ENCODE measurements around the gene ANXA2R. TPM values are rescaled to one million over a fixed set of nuclear protein-coding genes. Genes with fewer than 3 reads are reported as not detected.
"Not testable (repeated sequence)": the region's sequence is repeated elsewhere in the genome, so short reads cannot be mapped to it uniquely, and the experiment has no call there.

Gene ANXA2R
- total RNA-seq (2021; ENCODE audit: unreplicated experiment) (6.2 TPM), Bru-seq, nascent RNA (percentile 83 among the genes with signal in this experiment), BruChase-seq, experiment 1, labeled RNA remaining after a 2-hour chase (percentile 80 among the genes with signal in this experiment), BruChase-seq, experiment 2, labeled RNA remaining after a 6-hour chase (percentile 72 among the genes with signal in this experiment)
- polyA plus RNA-seq (2012; ENCODE audit: insufficient read length) = 4.0 TPM
- long read RNA-seq, transcript ANXA2R-202 (1 exons, 1,265 nt) = major isoform, 10 of 10 reads
- long read RNA-seq, partial matches to known transcripts = 0 of 10 reads
- long read RNA-seq, other reads (novel, unspliced or antisense) = 0 of 10 reads

GRCh38 chr5:43040287-43041098 lies at the start of gene ANXA2R:
TSS of gene ANXA2R (minus strand) at chr5:43040319. CDS start at chr5:43040046, 273 bp downstream.
- ATAC-seq (peak; percentile 61), DNase-seq (ENCODE audit: low read depth, low spot score) (peak; percentile 98)
- H3K27ac ChIP-seq (ENCODE audit: low read length) = peak within 1 kb of the TSS; percentile 99
- 0 out of 2 replicates have a peak, but pooled peaks cover 2% of the 10 kb centered on the region for H3K36me3 ChIP-seq (ENCODE audit: control insufficient read depth, insufficient read depth, low read length)
- no peaks in the 10 kb centered on the region for H3K9me3 ChIP-seq (ENCODE audit: control insufficient read depth, insufficient read depth, low read depth, low read length)
- no TSS peak for BruUV-seq (replicated peaks)
- ChIA-PET CTCF (interaction anchor here (0.6 to 2.4 kb wide), 6 partner anchors 24 to 132 kb away, joined by 3 to 15 read pairs (median 6); no protein-coding TSS in a partner anchor), POLR2A (interaction anchor here (0.7 to 2.4 kb wide), 3 partner anchors 21 to 1171 kb away, joined by 4 to 10 read pairs (median 4); no protein-coding TSS in a partner anchor)
- TF ChIP-seq POLR2AphosphoS5 (IDR thresholded peaks at IDR 0.05; ENCODE audit: low read depth, low read length) (peak; percentile 39; the same call in 1 of the 2 replicates), CTCF (IDR thresholded peaks at IDR 0.05) (peak; percentile 94), REST (IDR thresholded peaks at IDR 0.05; ENCODE audit: insufficient read depth in 1 of 2, low read depth in 2 of 2, low read length in 1 of 2) (no peak), TCF7L2 (IDR thresholded peaks at IDR 0.05; ENCODE audit: low read depth, low read length) (peak; percentile 43; the same call in 1 of the 2 replicates), SIN3A (IDR thresholded peaks at IDR 0.05; ENCODE audit: borderline replicate concordance, insufficient read depth, low read depth, low read length) (peak; percentile 66; the same call in 1 of the 2 replicates)
- peak within 1 kb of the TSS; percentile 58 to 77 for H3K4me3 ChIP-seq (ENCODE audit: low read depth in 2 of 2, low read length in 2 of 2)
- peaks cover 18% of the 10 kb centered on the region for H3K4me1 ChIP-seq (ENCODE audit: control insufficient read depth, insufficient read depth, low read length)
- intact Hi-C loops (cut with micrococcal nuclease; ENCODE audit: unreplicated experiment) = loop anchor here (10.0 kb wide), 1 partner anchor 126 kb away; no protein-coding TSS in a partner anchor
- in situ Hi-C loops (cut with HindIII; ENCODE audit: low pct_unique_long_range_greater_than_20kb, low sequenced_read_pairs) = no loop called here
- H3K27me3 ChIP-seq (ENCODE audit: control insufficient read depth, insufficient read depth, low read length) = no peaks in the 10 kb centered on the region

- CTCF ChIA-PET; H3K4me1 ChIP-seq (ENCODE audit: control insufficient read depth, insufficient read depth, low read length); H3K4me3 ChIP-seq (ENCODE audit: low read depth in 2 of 2, low read length in 2 of 2); DNase-seq (ENCODE audit: low read depth, low spot score); POLR2A ChIA-PET; H3K36me3 ChIP-seq (ENCODE audit: control insufficient read depth, insufficient read depth, low read length); BruUV-seq (replicated peaks); ATAC-seq; in situ Hi-C loops (cut with HindIII; ENCODE audit: low pct_unique_long_range_greater_than_20kb, low sequenced_read_pairs); H3K27ac ChIP-seq (ENCODE audit: low read length); intact Hi-C loops (cut with micrococcal nuclease; ENCODE audit: unreplicated experiment); H3K27me3 ChIP-seq (ENCODE audit: control insufficient read depth, insufficient read depth, low read length); H3K9me3 ChIP-seq (ENCODE audit: control insufficient read depth, insufficient read depth, low read depth, low read length): not testable (repeated sequence)
Observed at GRCh38 chr5:43086118-43086908, 46.2 kb upstream of the ANXA2R start.

Measured in Panc1 (cell line).